PC-3 (cell line): ENCODE measurements around the gene ZDHHC19.

ENCODE experiments used
- EZH2 ChIP-seq: fragments of 300-600 bp; sonication (generic); IDR thresholded peaks from one replicate; pipeline ENCODE4 v1.6.1; 2017; ENCODE audit warnings: antibody characterized with exemption, mild to moderate bottlenecking, low read length; ENCODE audit not compliant: unreplicated experiment
- EZH2phosphoT487 ChIP-seq: fragments of 300-600 bp; sonication (generic); IDR thresholded peaks from 2 replicates; pipeline ENCODE4 v1.6.1; 2018; ENCODE audit warnings: mild to moderate bottlenecking, antibody characterized with exemption, low read length, borderline replicate concordance
- TF ChIP-seq, protein P1 (sequence below): fragments of 300-600 bp; sonication (generic); conservative IDR thresholded peaks from 2 replicates; pipeline ENCODE4 v1.5.1; 2017; ENCODE audit warnings: antibody characterized with exemption, low read depth, mild to moderate bottlenecking, low read length

- TF ChIP-seq, protein P1, sequence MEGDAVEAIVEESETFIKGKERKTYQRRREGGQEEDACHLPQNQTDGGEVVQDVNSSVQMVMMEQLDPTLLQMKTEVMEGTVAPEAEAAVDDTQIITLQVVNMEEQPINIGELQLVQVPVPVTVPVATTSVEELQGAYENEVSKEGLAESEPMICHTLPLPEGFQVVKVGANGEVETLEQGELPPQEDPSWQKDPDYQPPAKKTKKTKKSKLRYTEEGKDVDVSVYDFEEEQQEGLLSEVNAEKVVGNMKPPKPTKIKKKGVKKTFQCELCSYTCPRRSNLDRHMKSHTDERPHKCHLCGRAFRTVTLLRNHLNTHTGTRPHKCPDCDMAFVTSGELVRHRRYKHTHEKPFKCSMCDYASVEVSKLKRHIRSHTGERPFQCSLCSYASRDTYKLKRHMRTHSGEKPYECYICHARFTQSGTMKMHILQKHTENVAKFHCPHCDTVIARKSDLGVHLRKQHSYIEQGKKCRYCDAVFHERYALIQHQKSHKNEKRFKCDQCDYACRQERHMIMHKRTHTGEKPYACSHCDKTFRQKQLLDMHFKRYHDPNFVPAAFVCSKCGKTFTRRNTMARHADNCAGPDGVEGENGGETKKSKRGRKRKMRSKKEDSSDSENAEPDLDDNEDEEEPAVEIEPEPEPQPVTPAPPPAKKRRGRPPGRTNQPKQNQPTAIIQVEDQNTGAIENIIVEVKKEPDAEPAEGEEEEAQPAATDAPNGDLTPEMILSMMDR, result no peak
- TF ChIP-seq EZH2phosphoT487 (no peak), EZH2 (no peak)
Observed at GRCh38 chr3:196177967-196178366, 33.2 kb downstream of the ZDHHC19 start.
